ENCODE measurements around the gene ZNF385D.

The ZNF385D gene

GRCh38 chr3:21613372-21614070 is 137.5 kb downstream of the ZNF385D start:
- DNase-seq (ENCODE audit: low read depth): no peak

DNA sequence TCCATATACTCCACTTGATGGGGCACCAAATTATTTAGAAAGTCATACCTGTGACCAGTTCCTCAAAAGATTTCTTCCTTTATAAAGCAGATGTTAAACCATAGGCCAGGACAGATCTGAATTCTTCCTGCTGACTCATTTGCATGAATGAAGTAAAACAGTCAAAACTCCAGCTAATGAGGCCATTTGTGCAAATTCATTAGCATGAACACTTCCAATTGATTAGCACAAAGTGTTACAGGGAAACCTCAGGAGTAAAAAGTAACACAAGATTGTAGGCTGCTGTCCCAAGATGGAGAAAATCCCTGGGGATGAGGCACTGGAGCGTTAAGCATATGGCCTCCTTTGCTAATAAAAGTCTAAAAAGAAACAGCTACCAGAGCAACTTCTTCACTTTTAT is 149.8 kb downstream of the ZNF385D start:
- DNase-seq (ENCODE audit: low read depth): no peak

DNA sequence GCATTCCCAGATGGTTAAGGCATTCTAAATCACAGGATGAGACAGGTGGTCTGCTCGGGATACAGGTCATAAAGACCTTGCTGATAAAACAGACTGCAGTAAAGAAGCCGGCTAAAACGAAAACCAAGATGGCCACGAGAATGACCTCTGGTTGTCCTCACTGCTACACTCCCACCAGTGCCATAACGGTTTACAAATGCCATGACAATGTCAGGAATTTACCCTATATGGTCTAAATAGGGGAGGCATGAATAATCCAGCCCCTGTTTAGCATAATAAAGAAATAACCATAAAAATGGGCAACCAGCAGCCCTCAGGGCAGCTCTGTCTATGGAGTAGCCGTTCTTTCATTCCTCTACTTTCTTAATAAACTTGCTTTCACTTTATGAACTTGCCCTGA is 151.1 kb downstream of the ZNF385D start:
- no peak for DNase-seq (ENCODE audit: low read depth)

DNA sequence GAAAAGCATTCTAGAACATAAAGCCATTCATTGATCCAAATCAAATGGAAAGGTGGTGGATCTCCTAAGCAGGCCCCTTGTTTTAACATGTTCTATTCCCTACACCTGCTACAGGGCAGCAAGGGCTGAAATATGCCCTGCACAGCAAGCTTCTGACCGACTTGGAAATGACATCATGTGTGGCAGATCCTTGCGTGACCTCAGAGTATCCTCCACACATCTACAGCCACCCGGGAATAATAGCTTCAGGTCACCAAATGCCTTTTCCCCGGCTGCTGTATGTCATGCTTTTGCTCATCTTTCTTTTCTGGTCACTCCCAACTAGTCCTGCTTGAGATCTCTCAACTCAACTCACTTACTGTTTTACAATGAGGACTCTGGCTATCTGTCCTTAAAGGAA is 158.2 kb downstream of the ZNF385D start:
- DNase-seq (ENCODE audit: low read depth): no peak

DNA sequence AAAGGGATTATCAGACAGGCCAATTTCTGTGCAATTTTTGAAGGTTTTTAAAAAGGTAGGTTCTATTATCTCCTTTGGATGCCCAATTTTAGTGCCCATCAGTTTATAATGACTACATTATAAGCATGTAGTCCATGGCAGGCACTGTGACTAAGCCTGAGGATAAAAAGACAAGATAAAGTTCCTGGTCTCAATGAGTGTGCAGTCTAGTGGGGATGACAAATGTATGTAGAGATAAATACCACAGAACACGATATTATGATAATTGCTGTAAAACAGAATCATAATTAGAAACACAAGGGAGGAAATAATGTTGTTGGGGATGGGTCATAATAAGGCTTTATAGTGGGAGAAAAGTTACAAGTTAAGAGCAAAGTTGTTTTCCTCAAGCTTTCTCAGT is 163.1 kb downstream of the ZNF385D start:
- no peak for DNase-seq (ENCODE audit: low read depth)

DNA sequence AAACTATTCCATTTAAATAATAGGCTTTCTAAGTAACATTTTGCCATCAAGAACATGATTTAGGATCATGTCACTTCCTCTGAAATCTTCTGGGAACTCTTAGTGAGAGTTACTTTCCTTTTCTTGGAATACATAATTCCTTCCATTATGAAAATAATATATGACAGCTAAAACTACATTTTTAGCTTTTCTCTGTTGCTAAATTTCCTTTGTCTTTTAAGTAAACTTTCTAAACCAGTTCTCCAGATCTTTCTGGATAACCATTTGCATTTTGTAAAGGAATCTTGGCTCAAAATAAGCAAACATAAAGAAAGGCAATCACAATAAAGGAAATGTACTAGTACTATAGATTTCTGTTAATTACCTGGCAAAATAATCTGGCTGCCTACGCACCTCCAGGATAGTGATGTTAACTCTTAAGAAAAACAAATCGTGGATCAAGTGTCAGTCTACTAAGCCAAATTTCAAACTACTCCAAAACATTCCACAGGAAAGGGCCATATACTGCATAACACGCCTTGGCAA is 165.7 kb downstream of the ZNF385D start:
- no peak for DNase-seq (ENCODE audit: low read depth)

GRCh38 chr3:21573291-21573690 is 177.7 kb downstream of the ZNF385D start:
- DNase-seq (ENCODE audit: low read depth): no peak

GRCh38 chr3:21564531-21564930 is 186.5 kb downstream of the ZNF385D start:
- no peak for DNase-seq (ENCODE audit: low read depth)

DNA sequence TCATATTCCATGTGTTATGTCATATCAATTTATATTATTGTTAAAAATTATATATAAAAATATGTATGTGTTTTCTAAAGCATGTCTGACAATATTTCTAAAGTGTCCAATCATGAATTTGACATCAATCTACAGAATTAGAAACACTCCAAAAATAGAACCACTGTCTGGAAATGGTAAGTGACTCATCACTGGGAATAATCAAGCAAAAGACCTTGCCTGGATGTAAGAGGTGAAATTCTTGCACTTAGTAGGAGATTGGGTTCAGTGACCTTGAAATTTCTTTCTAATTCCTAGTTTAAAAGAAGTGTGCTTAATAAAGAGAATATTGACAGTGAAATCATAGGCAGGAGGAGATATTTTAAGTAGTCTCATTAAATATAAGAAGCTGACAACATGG is 188.8 kb downstream of the ZNF385D start:
- peak; percentile 4 for DNase-seq (ENCODE audit: low read depth)

- no peak for DNase-seq (ENCODE audit: low read depth)
These were observed 189.5 kb downstream of the ZNF385D start for GRCh38 chr3:21561472-21561871.

- no peak for DNase-seq (ENCODE audit: low read depth)
These were observed 200.0 kb downstream of the ZNF385D start for GRCh38 chr3:21551019-21551418.

GRCh38 chr3:21544076-21544462 is 206.9 kb downstream of the ZNF385D start:
- no peak for DNase-seq (ENCODE audit: low read depth)

DNA sequence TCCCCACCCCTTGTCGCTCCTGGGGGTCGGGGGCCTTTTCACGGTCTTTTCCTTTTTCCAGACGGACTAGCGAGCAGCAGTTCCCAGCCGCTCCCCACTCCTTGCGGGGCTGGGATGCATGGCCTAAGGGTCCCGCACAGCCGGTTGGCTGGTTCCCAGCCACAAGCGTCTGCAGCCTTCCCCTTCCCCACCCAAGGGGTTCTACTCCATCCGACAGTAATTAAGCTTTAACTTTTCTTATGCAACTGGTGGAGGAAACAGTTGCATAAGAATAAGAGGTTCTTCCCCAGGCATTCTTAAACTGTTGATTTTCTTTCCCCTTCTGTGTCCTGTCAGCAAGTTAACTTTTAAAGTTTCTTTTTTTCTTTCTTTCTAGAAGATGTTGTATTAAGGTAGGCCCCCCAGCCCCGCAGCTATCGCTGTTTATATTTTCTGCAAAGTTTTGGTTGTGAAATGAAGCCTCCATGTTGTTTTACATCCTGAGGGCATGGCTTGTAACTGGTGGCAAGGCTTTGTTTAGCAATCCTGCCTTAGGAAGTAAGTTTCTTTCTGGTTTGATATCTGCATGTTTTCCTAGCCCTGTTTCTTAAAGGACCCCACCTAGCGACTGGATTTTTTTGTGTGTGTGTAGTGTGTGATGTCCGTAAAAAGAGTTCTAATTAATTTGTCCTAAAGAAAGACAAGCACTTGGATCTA is 207.5 kb downstream of the ZNF385D start:
- DNase-seq (ENCODE audit: low read depth): no peak

DNA sequence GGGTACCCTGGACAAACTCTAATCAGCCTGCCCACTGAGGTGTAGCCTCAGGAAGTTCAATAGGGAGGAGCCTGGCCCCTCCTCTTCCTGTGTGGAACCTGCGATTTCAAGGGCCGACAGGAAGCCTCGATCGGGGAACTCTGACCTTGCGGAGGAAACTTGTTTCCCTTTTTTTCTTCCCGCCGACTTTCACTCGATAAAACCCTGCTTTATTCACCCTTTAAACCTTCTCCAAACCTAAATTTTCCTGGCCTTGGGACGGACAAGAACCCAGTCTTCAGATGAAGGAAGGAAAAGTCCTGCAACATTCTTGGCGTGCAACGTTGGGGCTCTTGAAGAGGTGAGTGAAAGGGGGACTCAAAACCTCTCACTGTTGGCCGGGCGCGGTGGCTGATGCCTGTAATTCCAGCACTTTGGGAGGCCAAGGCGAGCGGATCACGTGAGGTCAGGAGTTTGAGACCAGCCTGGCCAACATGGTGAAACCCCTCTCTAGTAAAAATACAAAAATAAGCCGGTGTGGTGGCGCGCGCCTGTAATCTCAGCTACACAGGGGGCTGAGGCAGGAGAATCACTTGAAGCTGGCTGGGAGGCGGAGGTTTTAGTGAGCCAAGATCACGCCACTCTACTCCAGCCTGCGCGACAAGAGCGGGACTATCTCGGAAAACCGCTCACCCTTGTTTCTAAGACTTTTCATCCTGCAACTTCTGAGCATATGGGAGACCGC is 208.2 kb downstream of the ZNF385D start:
- DNase-seq (ENCODE audit: low read depth): no peak

DNA sequence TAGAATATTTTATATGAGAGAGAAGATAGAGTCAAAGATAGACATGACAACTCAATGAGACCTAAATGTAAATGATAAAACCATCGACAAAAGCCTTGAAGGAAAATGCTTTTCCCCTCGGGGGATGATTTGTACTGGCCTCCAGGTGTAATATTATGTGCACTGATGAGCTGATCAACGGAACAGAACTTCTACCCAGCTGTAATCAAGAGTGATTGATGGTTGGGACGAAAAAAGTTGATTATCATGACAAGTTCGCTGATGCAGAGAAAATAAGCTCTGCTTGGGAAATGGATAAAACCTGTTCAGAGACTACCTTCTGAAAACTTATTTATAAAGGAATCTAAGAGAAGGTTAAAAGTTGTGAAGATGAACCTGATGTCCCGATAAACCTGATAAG is 210.7 kb downstream of the ZNF385D start:
- DNase-seq (ENCODE audit: low read depth): no peak

DNA sequence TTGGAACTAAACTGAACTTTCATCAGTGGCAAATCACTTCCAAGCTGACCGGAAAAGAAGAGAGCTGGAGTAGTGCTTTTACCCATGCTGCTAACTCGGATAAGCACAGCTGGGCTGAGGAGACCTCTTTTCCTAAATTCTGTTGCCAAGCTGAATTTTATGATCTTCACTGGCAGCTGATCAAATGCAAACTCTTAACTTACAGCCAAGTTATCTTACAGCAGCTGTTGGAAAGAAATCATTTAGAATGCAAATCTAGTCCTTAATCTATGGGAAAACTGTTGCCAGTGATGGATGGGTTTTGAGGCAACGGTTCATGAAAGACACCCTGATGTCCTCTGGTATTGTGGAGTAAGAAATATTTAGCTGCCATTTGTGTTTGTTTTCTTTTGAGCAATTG is 216.5 kb downstream of the ZNF385D start:
- no peak for DNase-seq (ENCODE audit: low read depth)

GRCh38 chr3:21533002-21533401 is 218.0 kb downstream of the ZNF385D start:
- no peak for DNase-seq (ENCODE audit: low read depth)

GRCh38 chr3:21531909-21532308 is 219.1 kb downstream of the ZNF385D start:
- DNase-seq (ENCODE audit: low read depth): no peak

DNA sequence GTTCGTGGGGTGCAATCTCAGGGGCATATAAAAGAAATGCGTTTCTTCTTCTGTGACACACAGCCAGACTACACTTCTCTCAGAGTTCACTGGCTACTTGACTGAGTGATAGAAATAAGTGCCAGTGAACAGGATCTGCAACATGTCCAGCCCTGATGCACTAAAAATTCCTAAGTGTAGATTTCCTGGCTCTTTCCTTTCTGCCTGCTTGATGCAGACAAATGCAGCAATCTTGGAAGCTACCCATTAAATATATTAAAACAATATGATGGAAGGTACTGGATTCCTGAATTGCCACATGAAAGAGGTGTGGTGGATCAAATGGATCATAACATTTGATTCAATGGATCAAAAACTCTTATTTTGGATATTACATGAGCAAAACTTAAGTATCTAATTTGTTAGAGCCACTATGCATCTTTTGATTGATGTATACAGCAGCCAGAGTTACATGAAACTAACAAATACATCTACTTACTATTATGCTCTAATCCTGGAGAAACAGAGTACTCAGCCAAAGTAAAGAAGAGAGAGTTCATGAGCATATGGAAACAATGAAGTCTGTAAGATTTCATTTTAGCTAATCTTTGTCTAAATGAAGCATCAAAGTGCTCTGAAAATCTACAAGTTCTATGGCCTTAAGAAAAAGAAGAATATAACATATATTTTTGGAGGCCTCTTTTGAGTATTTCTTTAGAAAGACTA is 222.6 kb downstream of the ZNF385D start:
- DNase-seq (ENCODE audit: low read depth): no peak

- no peak for DNase-seq (ENCODE audit: low read depth)
These were observed 224.5 kb downstream of the ZNF385D start for GRCh38 chr3:21526461-21526860.

GRCh38 chr3:21524133-21524532 is 226.9 kb downstream of the ZNF385D start:
- DNase-seq (ENCODE audit: low read depth): no peak

All from non-pigmented ciliary epithelial cell (primary cell).